Caco-2 (cell line): Measurements from ENCODE around the gene TSPAN12. TPM values are rescaled to one million over a fixed set of nuclear protein-coding genes. Genes with fewer than 3 reads are reported as not detected.

Experiments used
- BruUV-seq: library from RNA; stranded (reverse); fragments of 400-500 nt; replicated peaks from 2 replicates; lab custom pipeline; 2021; lab: Mats Ljungman, UMichigan
- CTCF ChIA-PET: fragments of 300-600 bp; sonication (Branson Sonifier 250); formaldehyde crosslinking; loops from one replicate; lab custom pipeline; 2022; ENCODE audit warnings: antibody characterized with exemption; lab: Charles Lee
- POLR2A ChIA-PET: fragments of 300-600 bp; sonication (Branson Sonifier 250); formaldehyde crosslinking; loops from one replicate; lab custom pipeline; 2022; ENCODE audit warnings: antibody characterized with exemption; lab: Charles Lee
- DNase-seq, 2 experiments: peaks; one replicate each; pipeline versions ENCODE4 v3.0.0 to v3.0.0-alpha.2; 2020 to 2022
- H3K27me3 ChIP-seq: replicated peaks from 2 replicates; pipeline ENCODE4 v1.6.0; 2011; ENCODE audit warnings: low read length; ENCODE audit not compliant: control insufficient read depth, insufficient read depth
- H3K36me3 ChIP-seq: 2 replicates; pipeline ENCODE4 v1.5.1; 2011; ENCODE audit warnings: low read length; ENCODE audit not compliant: control insufficient read depth, insufficient read depth
- H3K4me1 ChIP-seq: fragments of 250-450 bp; sonication (Bioruptor Pico); 2 replicates; pipeline ENCODE4 v1.5.1; 2020; ENCODE audit warnings: mild to moderate bottlenecking
- H3K4me3 ChIP-seq: 2 replicates; pipeline ENCODE4 v1.5.1; 2011; ENCODE audit warnings: low read depth, mild to moderate bottlenecking, control low read depth, low read length
- H3K9me3 ChIP-seq: fragments of 250-450 bp; sonication (Bioruptor Pico); 2 replicates; pipeline ENCODE4 v1.5.1; 2020; ENCODE audit warnings: mild to moderate bottlenecking, moderate library complexity
- H3K27ac Mint-ChIP-seq: one replicate; pipeline ENCODE4 v1.8.0; 2022; ENCODE audit warnings: mixed read lengths; ENCODE audit not compliant: unreplicated experiment
- H3K27me3 Mint-ChIP-seq: one replicate; pipeline ENCODE4 v1.8.0; 2022; ENCODE audit warnings: mixed read lengths; ENCODE audit not compliant: insufficient read depth, unreplicated experiment
- H3K36me3 Mint-ChIP-seq: one replicate; pipeline ENCODE4 v1.8.0; 2022; ENCODE audit warnings: mild to moderate bottlenecking, mixed read lengths; ENCODE audit not compliant: insufficient read depth, unreplicated experiment
- H3K4me1 Mint-ChIP-seq: one replicate; pipeline ENCODE4 v1.8.0; 2022; ENCODE audit warnings: low read depth, mixed read lengths; ENCODE audit not compliant: unreplicated experiment
- H3K4me3 Mint-ChIP-seq: one replicate; pipeline ENCODE4 v1.8.0; 2022; ENCODE audit warnings: mild to moderate bottlenecking, moderate library complexity, mixed read lengths; ENCODE audit not compliant: unreplicated experiment
- H3K9me3 Mint-ChIP-seq: one replicate; pipeline ENCODE4 v1.8.0; 2022; ENCODE audit warnings: mixed read lengths; ENCODE audit not compliant: unreplicated experiment
- CTCF ChIP-seq, 2 experiments: fragments of 200-600 bp in 1 of 2; IDR thresholded peaks; 1 replicate in 1 of 2; 2 replicates in 1 of 2; pipeline versions ENCODE4 v1.5.1 to v1.8.0; 2011 to 2022; ENCODE audit warnings: antibody characterized with exemption in 1 of 2, control low read depth in 1 of 2, inconsistent platforms in 1 of 2, low read depth in 1 of 2, low read length in 1 of 2, mild to moderate bottlenecking in 1 of 2, moderate library complexity in 1 of 2; ENCODE audit not compliant: insufficient read depth in 1 of 2, severe bottlenecking in 1 of 2, unreplicated experiment in 1 of 2
- intact Hi-C: fragments of 100-400 bp; cut with micrococcal nuclease; formaldehyde crosslinking; loops from one replicate; pipeline ENCODE4 v1.10.0; 2022; ENCODE audit not compliant: unreplicated experiment
- total RNA-seq: library from RNA; stranded (reverse); gene quantifications from 2 replicates; pipeline ENCODE4 v1.2.3, GENCODE V29; 2022

Gene TSPAN12
- total RNA-seq, 1 experiment from 2014 or later = 4.1 TPM

DNA sequence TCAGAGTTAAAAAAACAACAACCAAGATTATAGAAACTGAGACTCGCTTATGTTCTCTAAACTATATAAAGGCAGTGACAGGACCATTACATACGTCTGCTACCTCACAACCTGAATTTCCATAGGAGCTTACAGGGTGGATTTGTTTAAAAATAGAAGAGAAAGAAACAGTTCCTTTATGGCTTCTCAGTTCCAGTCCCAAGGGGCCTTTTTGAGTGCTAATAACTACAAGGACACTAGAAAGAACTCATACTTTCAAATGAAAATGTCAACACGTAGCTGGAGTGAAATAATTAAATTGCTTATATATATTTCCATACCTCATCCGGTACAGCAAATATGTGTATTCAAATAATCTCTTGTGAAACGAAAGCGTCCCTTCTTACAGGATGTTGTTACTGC is 19.7 kb downstream of the TSPAN12 start:
- Mint-ChIP-seq H3K36me3 (no peaks in the 10 kb centered on the region), H3K9me3 (no peaks in the 10 kb centered on the region), H3K27me3 (no peaks in the 10 kb centered on the region), H3K4me1 (no peaks in the 10 kb centered on the region), H3K4me3 (no peak overlapping the region), H3K27ac (no peak overlapping the region)
- Histone ChIP-seq H3K9me3 (no peaks in the 10 kb centered on the region), H3K4me3 (no peak overlapping the region), H3K4me1 (no peaks in the 10 kb centered on the region), H3K27me3 (no peaks in the 10 kb centered on the region), H3K36me3 (no peaks in the 10 kb centered on the region)
- no peak for TF ChIP-seq CTCF (IDR thresholded peaks at IDR 0.05; ENCODE audit: insufficient read depth in 1 of 2, low read depth in 1 of 2, low read length in 1 of 2, severe bottlenecking in 1 of 2, unreplicated experiment in 1 of 2)
- POLR2A ChIA-PET = no interaction called here
- intact Hi-C loops = no loop called here
- CTCF ChIA-PET = no interaction called here
- no TSS peak for BruUV-seq
- DNase-seq = no peak

DNA sequence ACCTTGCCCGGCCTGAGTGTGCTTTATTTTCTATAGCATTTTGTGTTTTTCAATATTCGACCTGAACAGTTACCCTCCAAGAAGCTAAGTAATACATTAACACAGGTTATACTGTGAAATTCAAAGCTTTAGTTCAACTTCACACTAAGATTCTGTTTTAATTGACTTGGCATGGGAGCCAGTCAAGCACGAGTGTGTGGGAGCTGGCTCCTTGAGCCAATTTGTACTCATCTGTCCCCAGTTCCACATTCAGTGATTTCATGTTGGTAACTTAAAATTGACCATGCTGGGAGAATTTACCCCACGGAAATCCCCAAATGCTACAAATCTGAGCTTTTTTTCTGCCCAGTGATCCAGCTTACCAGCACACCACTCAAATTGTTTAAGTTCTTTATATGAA is 20.3 kb downstream of the TSPAN12 start:
- Mint-ChIP-seq H3K4me1 (no peaks in the 10 kb centered on the region), H3K27me3 (no peaks in the 10 kb centered on the region), H3K4me3 (no peak overlapping the region), H3K9me3 (no peaks in the 10 kb centered on the region), H3K36me3 (no peaks in the 10 kb centered on the region), H3K27ac (no peak overlapping the region)
- Histone ChIP-seq H3K9me3 (no peaks in the 10 kb centered on the region), H3K27me3 (no peaks in the 10 kb centered on the region), H3K4me1 (no peaks in the 10 kb centered on the region), H3K36me3 (no peaks in the 10 kb centered on the region), H3K4me3 (no peak overlapping the region)
- CTCF ChIA-PET = no interaction called here
- POLR2A ChIA-PET = no interaction called here
- BruUV-seq = no TSS peak
- no peak for DNase-seq
- no peak for TF ChIP-seq CTCF (IDR thresholded peaks at IDR 0.05; ENCODE audit: insufficient read depth in 1 of 2, low read depth in 1 of 2, low read length in 1 of 2, severe bottlenecking in 1 of 2, unreplicated experiment in 1 of 2)
- intact Hi-C loops = no loop called here

GRCh38 chr7:120836556-120837115 is 21.3 kb downstream of the TSPAN12 start:
- BruUV-seq = no TSS peak
- Histone ChIP-seq H3K36me3 (no peaks in the 10 kb centered on the region), H3K27me3 (no peaks in the 10 kb centered on the region), H3K9me3 (no peaks in the 10 kb centered on the region), H3K4me1 (no peaks in the 10 kb centered on the region), H3K4me3 (no peak overlapping the region)
- intact Hi-C loops = no loop called here
- H3K36me3 Mint-ChIP-seq = no peaks in the 10 kb centered on the region
- no peak overlapping the region for H3K27ac Mint-ChIP-seq
- ChIA-PET CTCF (no interaction called here), POLR2A (no interaction called here)
- H3K27me3 Mint-ChIP-seq = no peaks in the 10 kb centered on the region
- no peak for TF ChIP-seq CTCF (IDR thresholded peaks at IDR 0.05; ENCODE audit: insufficient read depth in 1 of 2, low read depth in 1 of 2, low read length in 1 of 2, severe bottlenecking in 1 of 2, unreplicated experiment in 1 of 2)
- no peak for DNase-seq
- H3K4me3 Mint-ChIP-seq = no peak overlapping the region
- no peaks in the 10 kb centered on the region for H3K4me1 Mint-ChIP-seq
- H3K9me3 Mint-ChIP-seq = no peaks in the 10 kb centered on the region
